HG02938 (cell line): ENCODE measurements around the gene PDZRN3.

Source experiments
- ATAC-seq: cut with Tn5 transposase; IDR thresholded peaks from one replicate; pipeline ENCODE4 v1.9.1; 2021; ENCODE audit warnings: mild to moderate bottlenecking, moderate library complexity; ENCODE audit not compliant: unreplicated experiment

The PDZRN3 gene

DNA sequence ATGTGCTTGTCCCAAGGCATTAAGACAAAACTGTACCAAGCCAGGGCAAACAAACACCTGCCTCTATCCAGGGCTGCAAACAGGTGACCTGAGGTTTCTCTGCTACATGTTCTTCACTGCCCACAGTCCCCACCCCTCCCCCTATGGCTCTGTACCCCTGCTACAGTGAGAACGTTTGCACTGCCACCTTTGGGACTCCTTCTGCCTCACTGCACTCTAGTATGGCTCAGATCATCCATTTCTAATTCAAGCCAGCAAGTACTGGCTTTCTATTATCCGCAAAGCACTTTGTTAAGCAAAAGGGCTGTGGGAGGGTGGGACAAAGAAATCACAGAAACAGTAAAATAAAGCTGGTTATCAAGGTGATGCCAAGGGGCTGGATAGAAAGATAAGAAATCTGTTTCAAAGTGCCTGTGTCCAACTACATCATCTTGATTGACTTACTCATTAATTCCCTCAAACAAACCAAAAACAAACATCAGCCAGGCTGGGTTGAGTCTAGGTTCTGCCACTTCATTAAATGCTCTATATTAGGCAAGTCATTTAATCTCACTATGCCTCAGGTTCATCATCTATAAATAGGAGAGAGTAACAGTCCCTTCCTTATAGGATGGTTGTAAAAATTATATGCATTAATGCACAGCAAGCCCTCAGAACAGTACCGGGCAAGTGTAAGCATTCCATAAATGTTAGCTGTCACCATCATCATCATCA, 95.3 kb downstream of the PDZRN3 start:
- no peak for ATAC-seq

DNA sequence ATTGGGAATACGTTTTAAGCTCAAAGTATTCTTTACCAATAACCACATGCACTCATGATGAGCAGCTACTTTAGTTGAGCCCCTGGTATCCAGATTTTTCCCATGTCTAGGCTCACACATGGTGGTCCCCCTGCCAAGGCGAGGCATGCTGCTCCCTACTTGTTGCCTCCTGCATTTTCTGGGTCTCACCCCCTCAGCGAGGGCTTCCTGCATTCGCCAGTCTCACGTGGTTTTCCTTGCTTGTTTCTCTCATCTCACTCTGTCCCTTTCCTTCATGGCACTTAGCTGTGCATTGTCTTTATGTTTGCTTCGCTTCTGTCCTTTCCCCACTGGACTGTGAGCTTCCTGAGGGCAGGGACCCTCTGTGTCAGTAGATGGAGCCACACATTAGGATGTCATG, 99.2 kb downstream of the PDZRN3 start:
- ATAC-seq: no peak

DNA sequence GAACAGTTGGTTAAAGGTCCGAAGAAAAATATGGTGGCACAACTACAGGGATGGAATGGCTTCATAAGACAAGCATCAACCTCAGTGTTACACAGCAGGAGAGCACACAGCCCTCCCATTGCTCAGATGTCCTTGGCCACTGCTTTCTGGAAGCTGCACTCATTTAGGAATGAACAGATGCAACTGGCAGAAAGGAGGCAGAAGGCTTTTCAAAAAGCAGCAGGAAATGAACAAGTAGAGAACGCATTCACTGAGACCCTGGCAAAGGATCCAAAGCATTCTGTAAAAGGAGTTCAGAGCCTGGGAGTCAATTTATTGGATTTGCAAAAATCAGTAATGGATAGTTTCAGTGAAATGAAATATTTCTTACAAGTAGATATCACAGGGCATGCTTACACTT, 101.1 kb downstream of the PDZRN3 start:
- no peak for ATAC-seq

DNA sequence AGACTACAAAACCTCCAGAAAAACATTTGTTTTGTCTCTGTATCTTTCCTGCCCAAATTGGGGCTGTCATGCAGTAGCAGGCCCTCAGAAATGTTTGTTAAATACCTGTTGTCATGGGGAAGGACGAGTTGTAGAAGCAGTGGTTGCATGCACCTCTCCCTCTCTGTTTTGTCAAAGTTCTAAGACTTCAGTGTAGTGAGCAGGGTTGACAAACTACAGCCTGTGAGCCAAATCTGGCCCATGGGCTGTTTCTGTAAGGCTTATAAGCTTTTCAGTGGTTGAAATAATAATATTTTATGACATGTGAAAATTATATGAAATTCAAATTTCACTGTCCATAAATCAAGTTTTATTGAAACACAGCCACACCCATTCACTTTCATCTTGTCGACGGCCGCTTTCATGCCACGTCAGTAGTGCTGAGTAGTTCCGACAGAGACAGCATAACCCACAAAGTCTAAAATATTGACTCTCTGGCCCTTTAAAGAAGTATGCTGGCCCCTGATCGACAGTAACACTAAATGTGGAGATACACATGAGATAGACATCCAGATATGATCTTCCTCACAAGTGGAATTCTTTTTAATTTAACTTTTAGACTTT, 102.9 kb downstream of the PDZRN3 start:
- ATAC-seq: no peak

DNA sequence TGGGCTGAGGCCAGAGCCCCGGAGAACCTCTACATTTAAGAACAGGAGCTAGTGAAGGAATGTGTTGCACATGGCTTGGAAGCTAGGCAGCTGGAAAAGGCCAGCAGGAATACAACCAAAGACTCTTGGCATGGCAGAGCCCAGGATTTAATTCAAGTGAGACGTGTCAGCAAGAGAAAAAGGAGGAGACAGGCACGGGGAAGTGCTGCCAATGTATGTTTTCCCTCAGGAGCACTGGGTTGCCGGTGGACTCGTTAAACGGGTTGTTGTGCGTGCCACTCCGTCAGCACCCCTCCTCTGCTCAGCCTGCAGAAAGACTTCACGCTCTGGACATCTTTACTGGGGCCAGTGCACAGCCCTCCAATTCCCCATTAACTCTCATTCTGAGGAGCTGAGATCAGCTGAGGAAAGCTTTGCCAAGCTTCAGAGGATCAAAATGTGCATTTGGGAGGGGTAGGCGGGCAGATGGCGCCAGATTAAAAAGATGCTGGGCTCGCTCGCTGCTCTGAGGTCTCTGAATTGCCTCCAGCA, 103.7 kb downstream of the PDZRN3 start:
- ATAC-seq: no peak

DNA sequence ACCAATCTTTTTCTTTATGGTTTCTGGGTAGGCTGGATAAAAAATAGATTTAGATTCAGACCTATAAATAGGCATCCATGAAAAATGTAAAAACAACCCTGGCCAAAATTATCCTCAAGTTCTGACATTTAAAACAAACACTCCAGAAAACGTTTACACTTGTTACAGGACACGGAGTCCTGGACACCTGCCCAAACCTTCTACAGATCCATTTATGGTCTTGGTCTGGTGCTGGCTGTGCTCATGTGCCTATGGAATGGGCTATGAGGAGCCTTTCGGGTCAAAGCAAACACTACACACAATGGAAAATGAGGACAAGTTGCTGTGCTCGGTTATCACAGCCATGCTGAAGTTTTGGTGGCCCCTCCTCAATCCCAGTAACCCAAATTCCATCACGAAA, 108.1 kb downstream of the PDZRN3 start:
- ATAC-seq: no peak

DNA sequence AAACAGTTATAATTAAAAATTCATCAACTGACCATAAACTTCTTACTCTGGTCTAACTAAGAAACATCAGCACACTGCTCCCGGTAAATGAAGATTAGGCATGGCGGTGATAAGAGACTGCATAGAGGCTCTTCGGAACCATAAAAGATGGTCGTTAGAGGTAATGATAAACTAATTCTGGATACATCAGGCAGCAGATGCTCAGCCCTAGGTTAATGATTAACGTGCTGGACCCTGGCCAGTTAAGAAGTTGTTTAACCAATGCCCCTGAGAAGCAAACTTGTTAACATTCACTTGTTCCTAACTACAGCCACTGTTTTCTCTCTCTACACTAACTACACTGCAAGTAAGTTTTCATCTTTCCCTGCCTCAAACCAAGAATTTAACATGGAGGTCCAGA, 111.5 kb downstream of the PDZRN3 start:
- no peak for ATAC-seq

DNA sequence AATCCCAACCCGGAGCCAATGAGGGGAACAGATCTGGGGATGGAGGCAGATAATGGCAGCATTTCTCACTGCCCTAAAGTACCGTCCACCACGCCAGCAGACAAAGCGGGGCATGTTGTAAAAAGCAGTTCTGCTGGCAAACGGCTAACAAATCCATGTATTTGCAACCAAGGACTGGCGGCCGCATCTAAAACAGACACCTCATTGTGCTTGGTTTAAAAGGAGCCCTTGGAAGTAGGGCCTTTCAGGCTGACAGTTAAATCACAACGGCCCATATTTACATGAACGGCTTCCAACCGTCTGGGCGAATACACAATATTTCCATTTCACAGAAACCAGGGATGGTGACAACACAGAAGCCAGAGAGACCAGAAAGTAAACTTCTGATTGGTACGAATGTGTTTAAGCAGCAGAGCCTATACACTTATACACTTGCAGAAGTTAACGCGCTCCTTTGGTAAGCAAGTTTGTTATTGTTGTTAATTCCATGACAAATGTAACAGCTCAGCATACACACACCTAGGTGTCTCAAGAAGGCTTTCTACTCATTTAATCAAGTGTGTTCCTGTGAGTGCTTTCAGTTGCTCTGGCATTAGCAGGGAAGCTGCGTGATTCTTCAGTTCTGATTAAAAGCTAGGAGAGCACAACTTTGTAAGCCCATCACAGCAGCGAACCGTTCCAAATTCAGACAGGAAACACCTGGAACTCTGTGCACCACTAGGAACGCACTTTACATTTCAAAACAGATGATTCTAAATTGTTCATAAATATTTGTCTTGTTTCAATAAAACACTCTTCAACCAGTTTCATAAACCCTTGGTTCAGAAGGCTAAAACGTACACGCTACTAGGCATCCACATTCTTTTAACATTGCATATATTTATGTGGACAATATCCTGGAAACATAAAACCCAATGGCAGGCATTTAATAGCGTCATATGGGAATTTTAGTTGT, 112.9 kb downstream of the PDZRN3 start:
- no peak for ATAC-seq

DNA sequence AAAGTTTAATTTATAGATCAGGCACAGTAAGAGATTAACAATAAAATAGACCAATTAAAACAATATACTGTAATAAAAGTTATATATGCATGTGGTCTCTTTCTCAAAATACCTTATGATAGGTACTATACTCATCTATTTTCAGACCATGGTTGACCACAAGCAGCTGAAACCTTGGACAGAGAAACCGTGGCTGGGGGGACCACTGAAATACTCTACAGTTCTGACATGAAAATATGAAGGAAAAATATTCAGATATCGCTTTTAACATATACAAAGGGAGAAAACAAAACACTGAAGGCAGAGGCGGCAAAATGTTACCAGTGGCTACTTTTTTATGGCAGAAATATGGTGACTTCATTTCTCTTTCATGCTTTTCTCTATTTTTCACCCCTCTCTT, 114.0 kb downstream of the PDZRN3 start:
- ATAC-seq: no peak

DNA sequence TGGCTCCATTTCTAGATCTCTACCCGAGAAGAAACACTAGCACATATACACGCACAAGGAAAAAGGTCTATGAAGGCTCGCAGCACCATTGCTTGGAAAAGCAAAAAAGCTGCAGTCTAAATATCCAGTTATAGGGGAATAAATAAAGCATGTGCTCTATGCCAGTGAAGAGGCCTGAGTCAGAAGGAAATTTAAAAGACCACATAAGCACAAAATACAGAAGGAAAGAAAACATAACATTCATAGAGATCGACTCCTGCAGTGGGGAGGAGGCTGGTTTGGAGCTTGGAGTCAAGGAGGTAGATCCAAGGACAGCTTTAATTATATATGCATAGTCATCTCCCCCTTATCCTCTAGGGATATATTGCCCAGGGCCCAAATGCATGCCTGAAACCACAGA, 114.4 kb downstream of the PDZRN3 start:
- ATAC-seq: no peak

DNA sequence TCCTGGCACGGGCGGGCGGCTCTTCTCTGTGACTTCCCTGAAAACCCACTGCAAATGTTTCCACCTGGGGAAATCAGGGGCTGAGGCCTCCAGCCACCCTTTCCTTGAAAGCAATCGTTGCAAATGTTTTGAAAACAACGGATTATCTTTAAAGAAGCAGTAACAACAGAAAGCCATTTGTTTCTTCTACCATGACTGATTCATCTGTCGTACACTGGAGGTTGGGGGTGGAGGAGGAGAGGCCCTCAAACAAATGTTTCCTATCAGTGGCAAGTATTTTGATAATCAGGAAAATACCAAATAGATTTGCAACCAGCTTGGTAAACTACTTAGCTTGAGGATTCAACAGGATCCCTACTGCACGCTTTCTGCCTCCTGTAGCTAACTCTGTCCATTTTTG, 114.9 kb downstream of the PDZRN3 start:
- ATAC-seq: no peak

DNA sequence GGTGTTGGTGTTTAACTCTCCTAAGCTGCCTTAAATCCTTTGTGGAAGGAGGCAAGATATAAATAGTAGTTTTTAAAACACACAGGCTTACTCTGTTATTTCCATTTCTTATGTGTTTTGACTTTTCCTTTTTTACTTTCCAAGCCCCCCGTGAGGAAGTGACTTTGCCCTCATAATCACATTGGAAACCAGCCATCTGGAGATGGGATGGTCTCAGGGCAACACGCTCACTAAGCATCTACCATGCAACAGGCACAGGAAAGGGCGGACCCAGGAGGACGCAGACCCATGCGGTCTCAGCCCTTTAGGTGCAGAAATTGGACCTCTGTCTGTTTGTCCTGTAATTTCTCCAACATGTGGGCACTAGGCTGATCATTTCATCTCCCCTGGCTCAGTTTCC, 115.7 kb downstream of the PDZRN3 start:
- ATAC-seq: no peak

DNA sequence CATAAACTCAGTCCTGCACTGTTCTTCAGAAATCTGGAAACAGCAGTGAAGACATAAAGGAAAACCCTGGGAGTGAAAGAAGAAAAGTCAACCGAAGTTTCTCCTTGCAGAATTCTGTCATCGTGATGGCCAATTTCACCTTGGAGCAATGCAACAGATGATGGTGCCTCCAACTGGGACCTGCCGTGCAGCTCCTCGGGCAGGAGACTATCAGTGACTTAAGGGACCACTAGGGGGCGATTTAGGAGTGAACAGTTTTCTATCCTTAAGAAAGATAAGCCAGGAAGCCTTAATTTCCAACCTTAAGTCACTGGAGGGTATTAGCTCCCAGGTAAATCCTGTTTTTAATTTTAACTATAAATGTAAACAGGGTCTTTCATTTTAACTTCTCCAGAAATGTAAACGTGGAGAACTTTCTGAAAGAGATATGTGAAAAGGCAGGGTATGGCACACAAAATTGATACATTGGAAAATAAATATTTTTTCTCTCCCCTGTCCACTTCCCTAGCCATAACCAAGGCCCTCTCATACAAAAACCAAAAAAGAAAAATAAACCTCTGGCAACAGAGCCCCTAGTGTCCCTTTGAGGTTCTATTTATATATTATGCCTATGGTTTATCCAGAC, 116.3 kb downstream of the PDZRN3 start:
- ATAC-seq: peak; percentile 75

DNA sequence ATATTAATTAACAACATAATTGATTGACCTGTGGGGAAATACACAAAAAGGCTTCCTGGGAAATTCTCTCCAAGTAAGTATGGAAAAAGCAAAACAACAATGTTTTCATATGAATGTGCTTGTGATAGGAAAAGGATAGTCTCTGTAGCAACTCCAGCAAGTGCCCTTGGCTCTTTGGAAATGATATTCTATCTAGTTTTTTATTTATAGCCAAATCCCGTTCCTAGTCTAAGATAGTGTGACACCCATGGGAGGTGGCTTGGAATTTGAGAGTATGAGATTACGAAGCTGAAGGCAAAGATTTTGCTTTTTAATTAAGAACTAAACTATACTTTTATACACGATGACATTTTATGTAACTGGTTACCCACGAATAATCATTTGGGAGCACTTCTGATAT, 119.9 kb downstream of the PDZRN3 start:
- no peak for ATAC-seq

DNA sequence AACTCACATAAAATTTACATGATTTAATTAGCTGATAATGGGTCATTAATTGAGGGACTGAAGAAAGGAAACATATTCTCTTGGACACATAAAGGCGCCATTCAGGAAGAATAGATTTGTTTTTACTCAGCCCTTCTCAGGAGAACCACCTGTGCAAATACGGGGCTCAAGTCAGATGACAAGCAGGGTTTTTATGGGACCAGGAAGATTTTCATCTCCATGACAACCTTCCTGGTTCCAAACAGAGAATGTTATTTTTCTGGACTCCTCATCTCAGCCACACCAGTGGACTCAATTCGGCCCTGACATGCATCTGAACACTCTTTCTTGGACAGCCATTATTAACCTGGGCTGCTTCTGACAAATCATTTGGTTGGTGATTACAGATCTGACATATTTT, 120.5 kb downstream of the PDZRN3 start:
- ATAC-seq: no peak

DNA sequence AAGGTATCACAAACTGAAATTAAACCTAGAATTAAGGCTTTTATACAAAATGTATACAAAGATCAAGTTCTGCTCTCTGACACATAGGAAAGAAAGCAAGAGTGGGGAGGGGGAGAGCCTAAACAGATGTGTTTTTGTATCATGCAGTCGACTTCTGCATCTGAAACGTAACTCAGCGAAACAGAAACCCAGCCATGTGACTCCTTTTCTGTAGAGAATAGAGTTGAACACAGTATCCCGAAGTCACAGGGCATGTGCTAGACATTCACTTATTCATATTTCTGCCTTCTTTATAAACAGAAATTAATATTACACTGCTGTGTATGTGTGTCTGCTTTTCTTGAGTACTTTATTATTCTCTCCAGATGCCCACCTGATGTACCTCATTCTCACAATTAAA, 121.0 kb downstream of the PDZRN3 start:
- peak; percentile 37 for ATAC-seq

DNA sequence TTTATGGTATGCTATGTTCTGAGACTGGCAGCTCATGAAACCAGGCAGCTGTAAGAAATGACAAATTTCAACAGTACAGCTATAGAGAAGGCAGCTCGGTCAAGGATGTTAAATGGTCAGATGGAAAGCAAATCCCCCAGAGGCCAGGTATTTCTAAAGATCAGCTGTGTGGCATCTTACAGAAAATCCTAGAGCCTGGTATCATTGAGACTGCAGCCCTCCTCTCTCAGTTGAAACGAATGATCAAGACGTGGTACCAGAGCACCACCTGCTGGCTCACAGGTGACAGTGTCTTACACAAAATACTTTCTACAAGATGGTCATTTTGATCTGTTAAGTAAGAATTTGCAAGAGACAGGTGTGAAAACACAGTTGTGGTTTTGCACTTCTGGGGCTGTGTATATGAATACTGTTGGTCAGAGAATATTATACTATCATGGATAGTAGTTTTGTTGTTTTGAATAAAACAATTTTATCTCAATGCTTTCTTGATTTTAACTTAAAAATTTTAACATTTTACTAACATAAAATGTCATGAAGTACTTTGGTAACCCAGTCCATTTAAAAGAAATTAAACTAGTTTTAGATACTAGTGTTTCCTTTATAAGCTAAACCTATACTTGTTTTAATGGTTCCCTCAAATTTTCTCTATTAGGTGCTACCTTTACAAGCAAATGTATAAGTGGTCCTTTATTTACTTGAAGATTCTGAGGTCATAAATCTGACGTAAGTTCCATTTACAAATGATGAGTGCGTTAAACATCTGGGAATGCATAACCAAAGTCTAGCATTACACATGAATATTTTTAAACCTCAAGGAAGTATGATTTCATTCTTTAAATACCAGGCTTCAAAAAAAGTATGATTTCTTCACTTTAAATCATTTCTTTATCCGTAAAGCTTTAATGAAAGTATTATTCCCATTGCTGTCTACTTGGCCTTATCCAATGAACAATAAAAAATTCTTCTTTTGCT, 121.8 kb downstream of the PDZRN3 start:
- ATAC-seq: peak; percentile 78

DNA sequence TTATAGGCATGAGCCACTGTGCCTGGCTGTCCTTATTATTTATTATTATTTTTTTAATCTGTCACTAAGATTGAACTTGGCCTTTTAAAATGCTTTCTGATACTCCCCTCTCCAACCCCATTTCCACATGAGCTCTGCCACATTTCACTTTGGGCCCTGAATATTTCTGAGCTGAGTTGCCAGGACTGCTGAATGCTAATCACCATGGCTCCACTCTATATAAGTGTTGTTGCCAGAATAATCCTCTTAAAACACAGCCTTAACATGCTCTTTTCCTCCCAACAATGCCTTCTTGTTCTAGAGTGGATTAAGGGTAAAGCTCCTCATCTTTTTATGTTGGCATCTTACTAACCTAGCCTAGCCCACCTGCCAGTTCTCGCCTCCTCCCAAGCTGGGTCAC, 124.4 kb downstream of the PDZRN3 start:
- ATAC-seq: no peak

DNA sequence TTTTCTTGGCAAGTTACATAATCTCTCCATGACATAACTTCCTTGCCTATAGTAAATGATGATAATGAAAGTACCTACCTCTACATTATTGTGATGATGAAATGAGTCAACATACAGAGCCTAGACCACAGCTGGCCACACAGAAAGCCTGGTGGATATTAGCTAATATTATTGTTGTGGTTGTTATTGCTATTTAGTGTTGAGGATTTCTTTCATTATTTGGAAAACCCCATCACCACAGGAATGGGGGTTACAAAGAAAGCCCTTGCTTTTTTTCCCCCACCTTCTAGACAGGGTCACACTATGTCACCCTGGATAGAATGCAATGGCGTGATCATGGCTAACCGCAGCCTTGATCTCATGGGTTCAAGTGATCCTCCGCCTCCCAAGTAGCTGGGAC, 125.0 kb downstream of the PDZRN3 start:
- ATAC-seq: peak; percentile 46
